Non-pigmented ciliary epithelial cell (primary cell): Measurements from ENCODE around the gene SCAMP5.

Source experiments
- DNase-seq: peaks from one replicate; pipeline ENCODE4 v3.0.0-alpha.2; 2010; ENCODE audit warnings: low read depth

SCAMP5 gene, protein sequence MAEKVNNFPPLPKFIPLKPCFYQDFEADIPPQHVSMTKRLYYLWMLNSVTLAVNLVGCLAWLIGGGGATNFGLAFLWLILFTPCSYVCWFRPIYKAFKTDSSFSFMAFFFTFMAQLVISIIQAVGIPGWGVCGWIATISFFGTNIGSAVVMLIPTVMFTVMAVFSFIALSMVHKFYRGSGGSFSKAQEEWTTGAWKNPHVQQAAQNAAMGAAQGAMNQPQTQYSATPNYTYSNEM

GRCh38 chr15:74995182-74995778 lies at the start of gene SCAMP5:
SCAMP5 (plus strand) TSS chr15:74995563; CDS start chr15:75011840, 16,277 bp downstream.
- DNase-seq = peak; percentile 53

- no peak for DNase-seq
These were observed 45.1 kb upstream of the SCAMP5 start for GRCh38 chr15:74950078-74950908.

DNA sequence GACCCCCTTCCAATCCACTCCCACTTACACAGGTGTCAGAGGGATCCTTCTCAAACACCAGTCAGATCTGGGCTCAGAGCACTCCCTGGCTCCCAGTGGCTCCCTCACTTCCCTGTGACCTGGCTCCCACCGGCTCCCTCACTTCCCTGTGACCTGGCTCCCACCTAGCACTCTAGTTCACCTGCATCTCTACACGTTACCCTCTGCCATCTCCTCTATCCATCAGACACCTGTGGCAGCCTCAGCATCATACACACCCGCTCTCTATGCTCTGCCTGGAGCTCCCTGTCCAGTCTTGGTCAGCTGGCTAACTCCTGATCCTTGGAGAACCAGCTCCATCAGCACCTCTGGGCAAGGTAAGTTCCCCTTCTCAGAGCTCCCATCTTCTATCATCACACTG lies 44.4 kb upstream of the SCAMP5 start:
- DNase-seq = no peak

- DNase-seq = peak; percentile 61
These were observed 40.8 kb upstream of the SCAMP5 start for GRCh38 chr15:74954515-74954914.

DNA sequence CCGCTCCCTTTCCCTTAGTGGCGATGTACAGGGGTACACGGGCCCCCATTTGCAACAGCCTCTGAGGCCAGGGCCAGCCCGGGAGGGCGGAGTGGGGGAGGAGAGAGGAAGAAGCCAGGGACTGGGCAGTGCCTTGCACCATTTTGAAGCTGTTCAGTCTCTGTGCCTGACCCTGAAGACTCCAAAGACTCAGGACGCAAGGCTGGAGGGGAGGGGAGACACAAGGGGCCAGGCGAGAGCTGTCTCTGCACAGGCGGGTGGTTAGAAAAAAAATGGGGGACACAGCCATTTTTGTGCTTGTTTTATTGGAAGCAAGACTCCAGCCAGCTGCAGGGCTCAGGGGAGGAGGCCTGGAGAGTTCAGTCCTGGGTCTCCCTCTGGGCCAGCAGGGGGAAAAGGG lies 40.3 kb upstream of the SCAMP5 start:
- DNase-seq = no peak

DNA sequence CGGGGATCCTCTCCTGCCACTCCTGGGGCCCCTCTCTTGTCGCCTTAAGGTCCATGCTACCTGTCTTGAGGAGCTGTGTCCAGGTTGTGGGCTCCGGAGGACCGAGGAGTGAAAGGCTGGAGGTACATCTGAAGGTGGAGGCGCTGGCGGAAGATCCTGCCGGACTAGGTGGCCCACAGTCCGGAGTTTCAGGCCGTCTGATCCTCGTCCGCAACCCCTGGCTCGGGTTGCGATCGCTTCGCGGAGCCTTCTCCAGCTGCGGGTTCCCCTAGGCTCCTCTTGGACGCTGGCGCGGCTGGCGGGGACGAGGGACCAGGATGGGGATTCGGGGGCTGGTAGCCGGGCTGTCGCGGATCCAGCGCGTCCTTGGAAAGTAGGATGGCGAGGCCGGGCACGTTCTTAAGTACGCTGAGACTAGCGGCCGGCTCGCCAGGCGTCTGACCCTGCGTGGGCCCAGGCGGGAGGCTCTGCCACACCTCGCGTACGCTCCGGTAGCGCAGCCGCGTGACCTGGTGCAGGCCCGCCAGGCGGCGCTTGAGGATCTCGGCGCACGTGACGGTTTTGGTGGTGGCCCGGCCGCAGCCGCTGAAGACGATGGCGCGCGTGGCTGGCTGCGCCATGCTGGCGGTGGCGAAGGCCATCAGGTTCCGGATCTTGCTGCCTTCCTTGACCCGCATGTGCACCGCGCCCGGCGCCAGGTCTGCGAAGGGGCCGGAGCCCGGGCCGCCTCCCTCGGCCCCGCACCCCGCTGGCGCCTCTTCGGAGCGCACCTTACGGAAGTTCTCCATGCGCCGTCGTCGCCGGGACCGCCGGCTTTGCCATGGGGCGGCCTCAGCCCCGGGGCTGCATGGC lies 39.3 kb upstream of the SCAMP5 start:
- DNase-seq = no peak

- no peak for DNase-seq
These were observed 38.5 kb upstream of the SCAMP5 start, which contains the start of gene RPP25 for GRCh38 chr15:74956648-74957475. RPP25 (minus strand) TSS chr15:74956772; CDS start chr15:74956583, 189 bp downstream.

DNA sequence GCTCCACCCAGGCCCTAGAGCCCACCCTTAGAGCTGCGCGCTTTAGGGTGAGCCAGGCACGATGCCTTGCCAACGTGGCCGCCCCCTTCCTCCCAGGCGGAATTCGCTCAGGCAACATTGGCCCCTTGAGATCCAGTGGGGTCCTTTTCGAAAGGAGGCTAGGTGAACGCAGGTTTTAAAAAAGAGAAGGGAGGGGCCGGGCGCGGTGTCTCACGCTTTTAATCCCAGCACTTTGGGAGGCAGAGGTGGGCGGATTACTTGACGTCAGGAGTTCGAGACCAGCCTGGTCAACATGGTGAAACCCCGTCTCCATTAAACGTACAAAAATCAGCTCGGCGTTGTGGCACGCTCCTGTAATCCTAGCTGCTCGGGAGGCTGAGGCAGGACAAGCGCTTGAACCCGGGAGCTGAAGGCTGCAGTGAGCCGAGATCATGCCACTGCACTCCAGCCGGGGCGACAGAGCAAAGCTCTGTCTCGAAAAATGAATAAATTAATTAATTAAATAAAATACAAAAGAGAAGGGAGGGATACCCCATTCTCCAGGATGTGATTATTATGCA lies 37.8 kb upstream of the SCAMP5 start:
- no peak for DNase-seq

DNA sequence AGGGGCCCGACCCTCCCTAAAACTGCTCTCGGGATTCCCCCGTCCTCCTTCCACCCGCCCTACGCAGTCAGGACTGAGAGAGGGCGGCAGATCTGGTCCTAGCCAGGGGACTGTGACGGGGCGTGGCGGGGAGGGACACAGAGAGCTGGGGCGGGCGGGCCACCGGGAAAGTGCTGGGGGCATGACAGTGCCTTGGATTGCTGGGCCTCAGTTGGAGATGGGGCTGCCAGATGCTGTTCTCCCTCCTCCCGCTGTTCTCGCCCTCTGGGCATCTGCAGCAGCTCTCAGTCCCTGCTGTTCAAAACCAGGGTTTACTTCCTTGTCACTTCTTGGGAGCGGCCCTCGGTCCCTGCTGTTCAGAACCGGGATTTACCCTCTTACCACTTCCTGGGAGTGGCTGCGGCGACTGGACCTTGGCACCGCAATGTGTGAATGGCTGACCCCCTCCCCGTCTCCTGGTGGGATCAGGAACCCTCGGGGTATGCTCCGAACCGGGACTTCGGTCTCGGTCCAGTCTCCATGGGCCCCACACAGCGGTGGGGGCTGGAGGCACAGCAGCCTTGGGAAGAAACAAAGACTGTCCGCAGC lies 36.9 kb upstream of the SCAMP5 start:
- no peak for DNase-seq

- no peak for DNase-seq
These were observed 36.3 kb upstream of the SCAMP5 start for GRCh38 chr15:74958908-74959585.

DNA sequence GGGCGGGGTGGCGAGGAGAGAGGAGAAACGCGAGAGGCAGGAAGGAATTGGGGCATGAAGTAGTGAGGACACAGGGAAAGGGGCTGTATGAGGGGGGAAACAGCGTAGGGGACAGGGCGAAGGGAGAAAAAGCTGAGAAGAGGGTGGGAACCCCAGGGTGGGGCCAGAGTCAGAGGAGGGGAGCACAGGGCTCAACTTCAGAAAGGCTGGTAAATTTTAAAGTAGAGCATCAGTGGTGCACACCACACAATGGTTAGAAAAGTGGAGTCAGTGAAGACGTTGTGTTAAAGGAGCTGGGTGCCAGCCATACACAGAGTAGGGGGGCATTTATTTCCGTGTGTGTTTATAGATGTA lies 35.8 kb upstream of the SCAMP5 start:
- no peak for DNase-seq

- DNase-seq = no peak
These were observed 35.1 kb upstream of the SCAMP5 start for GRCh38 chr15:74960286-74960685.

- DNase-seq = no peak
These were observed 34.3 kb upstream of the SCAMP5 start for GRCh38 chr15:74960995-74961588.

DNA sequence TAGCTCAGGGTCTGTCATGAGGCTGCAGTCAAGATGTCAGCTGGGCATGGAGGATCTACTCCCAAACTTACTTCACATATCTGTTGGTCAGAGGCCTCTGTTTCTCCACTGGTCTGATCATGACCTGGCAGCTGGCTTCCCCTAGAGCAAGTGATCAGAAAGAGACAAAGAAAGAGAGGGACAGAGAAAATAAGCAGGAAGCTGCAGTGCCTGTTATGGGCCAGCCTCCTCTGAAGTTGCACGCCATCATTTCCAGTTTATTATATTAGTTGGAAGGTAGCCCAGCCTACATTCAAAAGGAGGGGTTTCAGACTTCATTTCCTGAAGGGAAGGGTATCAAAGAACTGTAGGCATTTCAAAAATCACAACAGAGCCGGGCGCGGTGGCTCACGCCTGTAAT lies 33.7 kb upstream of the SCAMP5 start:
- no peak for DNase-seq

DNA sequence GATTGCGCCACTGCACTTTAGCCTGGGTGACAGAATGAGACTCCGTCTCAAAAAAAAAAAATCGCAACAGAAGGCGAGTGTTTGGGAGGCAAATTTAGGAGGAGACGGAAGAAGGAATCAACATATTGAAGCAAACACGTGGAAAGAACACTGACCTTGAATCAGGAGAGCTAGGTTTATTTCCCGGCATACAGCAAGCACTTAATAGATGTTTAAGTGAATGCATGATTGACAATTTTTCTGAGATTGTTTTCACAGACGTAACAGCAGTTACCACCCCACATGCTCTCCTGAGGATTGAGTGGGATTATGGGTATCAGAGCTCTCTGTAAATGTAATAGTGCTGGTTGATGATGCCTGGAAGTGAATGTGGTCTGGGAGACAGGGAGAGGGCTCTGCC lies 33.1 kb upstream of the SCAMP5 start:
- no peak for DNase-seq

GRCh38 chr15:74962671-74963070 lies 32.7 kb upstream of the SCAMP5 start:
- no peak for DNase-seq

DNA sequence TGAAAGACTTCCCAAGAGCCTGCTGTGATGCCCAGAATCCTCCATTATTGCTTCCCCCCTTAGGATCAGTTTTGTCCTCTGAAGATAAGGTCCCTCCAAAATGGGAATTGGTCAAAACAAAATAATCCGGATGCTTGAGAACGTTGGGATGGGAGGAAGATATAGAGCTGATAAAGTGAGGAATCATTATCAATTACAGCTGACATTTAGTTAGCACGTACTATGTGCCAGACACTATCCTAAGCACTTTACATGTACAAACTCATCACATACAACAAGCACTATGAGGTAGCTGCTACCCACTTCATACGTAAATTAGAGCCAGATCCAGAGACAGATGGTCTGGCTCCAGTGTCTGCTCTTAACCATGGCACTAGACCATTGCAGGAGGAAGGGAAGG lies 32.1 kb upstream of the SCAMP5 start:
- no peak for DNase-seq

- DNase-seq = no peak
These were observed 30.6 kb upstream of the SCAMP5 start for GRCh38 chr15:74964794-74965193.

DNA sequence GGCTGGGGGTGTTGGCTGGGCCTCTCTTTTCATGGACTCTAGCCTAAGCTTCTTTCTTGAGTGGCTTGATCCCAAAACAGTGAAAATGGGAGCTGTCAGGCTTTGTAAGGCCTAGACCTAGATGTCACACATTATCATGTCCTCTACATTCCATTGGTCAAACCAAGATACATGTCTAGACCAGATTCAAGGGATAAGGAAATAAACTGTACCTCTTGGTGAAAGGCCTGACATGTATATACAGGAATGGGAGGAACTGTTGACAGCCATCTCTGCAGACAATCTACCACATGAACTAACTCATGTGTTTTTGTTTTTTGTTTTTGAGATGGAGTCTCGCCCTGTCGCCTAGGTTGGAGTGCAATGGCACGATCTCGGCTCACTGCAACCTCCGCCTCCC lies 27.7 kb upstream of the SCAMP5 start:
- DNase-seq = no peak

DNA sequence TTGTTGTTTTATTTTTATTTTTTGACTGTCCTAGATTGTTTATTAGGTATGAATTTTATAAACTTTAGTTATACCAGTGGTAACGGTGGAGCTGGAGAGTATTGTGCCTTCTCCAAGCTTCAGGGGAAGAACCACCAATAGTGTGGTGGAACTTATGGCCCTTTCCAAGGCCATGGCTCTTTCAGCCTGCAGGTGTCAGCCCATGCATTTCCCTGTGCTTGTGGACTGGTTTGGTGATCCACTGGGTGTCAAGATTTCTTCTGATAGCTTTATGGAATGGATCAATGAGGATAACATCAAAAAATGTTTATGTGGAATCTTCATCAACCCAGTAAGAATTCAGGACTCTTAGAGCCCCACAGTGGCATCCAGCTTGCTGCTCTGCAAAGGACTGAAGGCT lies 19.2 kb upstream of the SCAMP5 start:
- DNase-seq = no peak
